Left ventricle myocardium superior (tissue), 1 donor: ENCODE measurements around the gene TMEM62. TPM values are rescaled to one million over a fixed set of nuclear protein-coding genes. Genes with fewer than 3 reads are reported as not detected.
"Not testable (repeated sequence)": the region's sequence is repeated elsewhere in the genome, so short reads cannot be mapped to it uniquely, and the experiment has no call there.

Experiments used
- ATAC-seq: fragments of 200-7000 bp; cut with Tn5 transposase; one replicate; pipeline ENCODE4 v1.9.1; 2020; ENCODE audit warnings: mild to moderate bottlenecking, moderate library complexity
- DNase-seq: peaks from one replicate; pipeline ENCODE4 v3.0.0-alpha.2; 2020
- intact Hi-C: fragments of 100-400 bp; cut with micrococcal nuclease; formaldehyde crosslinking; loops from one replicate; pipeline ENCODE4 v1.11.0; 2022
- total RNA-seq: library from RNA; stranded (reverse); fragmentation: NEBNext Ultra II Directional; extraction: Animal tissue kit (Norgen Biotek cat#: 25700); gene quantifications from one replicate; pipeline ENCODE4 v1.2.1, GENCODE V29; 2021
- donor health status: DM: no; HTN: yes; CAD: no; lungs with severe emphysema.

Gene TMEM62
- total RNA-seq, 1 donor from 2014 or later: 11.6 TPM

GRCh38 chr15:43167261-43167660 is 33.9 kb downstream of the TMEM62 start:
- not testable (repeated sequence) for DNase-seq, ATAC-seq

GRCh38 chr15:43168192-43169107 is 35.1 kb downstream of the TMEM62 start:
- DNase-seq: peak; percentile 39
- intact Hi-C loops: no loop called here
- peak; percentile 94 for ATAC-seq

More at GRCh38 chr15:43167261-43167660, 33.9 kb downstream of the TMEM62 start:
- intact Hi-C loops: not testable (repeated sequence)

- DNase-seq (no peak), ATAC-seq (no peak)
- intact Hi-C loops: no loop called here
Observed at GRCh38 chr15:43169888-43170287, 36.5 kb downstream of the TMEM62 start.

GRCh38 chr15:43175656-43176309 is 42.4 kb downstream of the TMEM62 start:
- intact Hi-C loops, DNase-seq: not testable (repeated sequence)

GRCh38 chr15:43177147-43177546 is 43.8 kb downstream of the TMEM62 start:
- ATAC-seq, DNase-seq, intact Hi-C loops: not testable (repeated sequence)

More at GRCh38 chr15:43175656-43176309, 42.4 kb downstream of the TMEM62 start:
- ATAC-seq: not testable (repeated sequence)

GRCh38 chr15:43183270-43183669 is 49.9 kb downstream of the TMEM62 start:
- ATAC-seq: no peak
- DNase-seq: no peak
- intact Hi-C loops: no loop called here

GRCh38 chr15:43184407-43185124 is 51.2 kb downstream of the TMEM62 start:
- intact Hi-C loops: no loop called here
- ATAC-seq: peak; percentile 1
- DNase-seq: no peak

- peak; percentile 98 for ATAC-seq
- intact Hi-C loops: no loop called here
- DNase-seq: peak; percentile 98
Observed at GRCh38 chr15:43185157-43186002, 52.0 kb downstream of the TMEM62 start, which contains the start of gene CCNDBP1. CCNDBP1 (plus strand) TSS chr15:43185403; CDS start chr15:43185499, 96 bp downstream.

- DNase-seq (no peak), ATAC-seq (peak; percentile 9)
- intact Hi-C loops: no loop called here
Observed at GRCh38 chr15:43186003-43186353, 52.6 kb downstream of the TMEM62 start.

- DNase-seq (no peak), ATAC-seq (no peak)
- intact Hi-C loops: no loop called here
Observed at GRCh38 chr15:43187544-43188155, 54.3 kb downstream of the TMEM62 start.

GRCh38 chr15:43189296-43189695 is 55.9 kb downstream of the TMEM62 start:
- ATAC-seq (no peak), DNase-seq (no peak)
- intact Hi-C loops: no loop called here

- ATAC-seq: peak; percentile 67
- DNase-seq: peak; percentile 89
- intact Hi-C loops: no loop called here
Observed at GRCh38 chr15:43190178-43190577, 56.8 kb downstream of the TMEM62 start.

GRCh38 chr15:43193710-43194109 is 60.3 kb downstream of the TMEM62 start:
- no peak for ATAC-seq

GRCh38 chr15:43194795-43195194 is 61.4 kb downstream of the TMEM62 start:
- peak; percentile 35 for ATAC-seq
- intact Hi-C loops: no loop called here
- DNase-seq: no peak

More at GRCh38 chr15:43193710-43194109, 60.3 kb downstream of the TMEM62 start:
- intact Hi-C loops: no loop called here
- DNase-seq: no peak

- DNase-seq (no peak), ATAC-seq (peak; percentile 67)
- intact Hi-C loops: no loop called here
Observed at GRCh38 chr15:43196760-43197548, 63.6 kb downstream of the TMEM62 start.

- ATAC-seq, DNase-seq, intact Hi-C loops: not testable (repeated sequence)
Observed at GRCh38 chr15:43197773-43198172, 64.4 kb downstream of the TMEM62 start.

- ATAC-seq, intact Hi-C loops, DNase-seq: not testable (repeated sequence)
Observed at GRCh38 chr15:43198556-43198955, 65.2 kb downstream of the TMEM62 start.
